CD14-positive monocyte (primary cell): ENCODE measurements around the gene PSME1. TPM values are rescaled to one million over a fixed set of nuclear protein-coding genes. Genes with fewer than 3 reads are reported as not detected.

Experiments used
- DNase-seq, 3 donors: peaks; one replicate each; pipeline ENCODE4 v3.0.0-alpha.2; 2011 to 2022
- H2AFZ ChIP-seq: 2 replicates; pipeline ENCODE4 v1.6.0; 2012; ENCODE audit warnings: mild to moderate bottlenecking, low read depth, low read length, inconsistent platforms; ENCODE audit not compliant: insufficient read depth, poor library complexity, severe bottlenecking
- H3K27ac ChIP-seq, 2 donors: 1 replicate in 1 of 2; 2 replicates in 1 of 2; pipeline ENCODE4 v1.5.1; 2012 to 2013; ENCODE audit warnings: low read length in 2 of 2, control low read depth in 1 of 2, inconsistent platforms in 1 of 2, low read depth in 1 of 2, mild to moderate bottlenecking in 1 of 2
- H3K27me3 ChIP-seq, 2 donors: one replicate each; pipeline versions ENCODE4 v1.6.0 to v1.6.1; 2011 to 2013; ENCODE audit warnings: low read length in 2 of 2; ENCODE audit not compliant: control insufficient read depth in 2 of 2, insufficient read depth in 2 of 2
- H3K36me3 ChIP-seq, 2 donors: replicated peaks in 1 of 2; 1 replicate in 1 of 2; 2 replicates in 1 of 2; pipeline versions ENCODE4 v1.5.1 to v1.6.1; 2012 to 2013; ENCODE audit warnings: low read length in 2 of 2, control low read depth in 1 of 2, inconsistent platforms in 1 of 2, mild to moderate bottlenecking in 1 of 2; ENCODE audit not compliant: insufficient read depth in 2 of 2, control insufficient read depth in 1 of 2
- H3K4me1 ChIP-seq, 2 donors: 1 replicate in 1 of 2; 2 replicates in 1 of 2; pipeline versions ENCODE4 v1.5.1 to v1.6.1; 2012 to 2013; ENCODE audit warnings: low read length in 2 of 2, control low read depth in 1 of 2, inconsistent platforms in 1 of 2, mild to moderate bottlenecking in 1 of 2, moderate library complexity in 1 of 2; ENCODE audit not compliant: insufficient read depth in 2 of 2, control insufficient read depth in 1 of 2
- H3K4me2 ChIP-seq: replicated peaks from 2 replicates; pipeline ENCODE3; 2012; ENCODE audit warnings: low read length, moderate library complexity, mild to moderate bottlenecking; ENCODE audit not compliant: poor library complexity, severe bottlenecking; ENCODE audit errors: extremely low read depth
- H3K4me3 ChIP-seq, 3 experiments: fragments of 200-600 bp in 1 of 3; sonication (generic) in 1 of 3; replicated peaks in 1 of 3; 1 replicate in 2 of 3; 2 replicates in 1 of 3; pipeline ENCODE4 v1.5.1; 2011 to 2013; ENCODE audit warnings: low read length in 3 of 3, mild to moderate bottlenecking in 3 of 3, control low read depth in 2 of 3, low read depth in 2 of 3, inconsistent platforms in 1 of 3, moderate library complexity in 1 of 3
- H3K79me2 ChIP-seq: 2 replicates; pipeline ENCODE4 v1.6.0; 2012; ENCODE audit warnings: mild to moderate bottlenecking, control low read depth, inconsistent platforms, low read length, moderate library complexity; ENCODE audit not compliant: insufficient read depth
- H3K9ac ChIP-seq: 2 replicates; pipeline ENCODE4 v1.6.0; 2017; ENCODE audit warnings: low read length, mild to moderate bottlenecking; ENCODE audit not compliant: insufficient read depth, poor library complexity, severe bottlenecking
- H3K9me3 ChIP-seq, 2 donors: replicated peaks in 1 of 2; 1 replicate in 1 of 2; 2 replicates in 1 of 2; pipeline versions ENCODE4 v1.5.1 to v1.6.1; 2012 to 2013; ENCODE audit warnings: low read length in 2 of 2, control low read depth in 1 of 2; ENCODE audit not compliant: control insufficient read depth in 1 of 2, insufficient read depth in 1 of 2
- H4K20me1 ChIP-seq: 2 replicates; pipeline ENCODE4 v1.6.0; 2012; ENCODE audit warnings: mild to moderate bottlenecking, low read length, control low read depth, moderate library complexity; ENCODE audit not compliant: insufficient read depth
- H3K27ac Mint-ChIP-seq, 7 donors: one replicate each; pipeline ENCODE4 v1.8.0; 2020; ENCODE audit warnings: mild to moderate bottlenecking in 7 of 7, mixed read lengths in 7 of 7, moderate library complexity in 6 of 7, inconsistent platforms in 2 of 7
- H3K27me3 Mint-ChIP-seq, 3 donors: one replicate each; pipeline ENCODE4 v1.8.0; 2021 to 2022; ENCODE audit warnings: low read depth in 3 of 3, mild to moderate bottlenecking in 3 of 3, mixed read lengths in 3 of 3, moderate library complexity in 3 of 3, inconsistent platforms in 1 of 3
- H3K36me3 Mint-ChIP-seq, 2 donors: one replicate each; pipeline ENCODE4 v1.8.0; 2020; ENCODE audit warnings: mixed read lengths in 2 of 2, inconsistent platforms in 1 of 2, mild to moderate bottlenecking in 1 of 2
- H3K4me1 Mint-ChIP-seq: one replicate; pipeline ENCODE4 v1.8.0; 2020; ENCODE audit warnings: mild to moderate bottlenecking, mixed read lengths
- H3K4me3 Mint-ChIP-seq, 2 donors: one replicate each; pipeline ENCODE4 v1.8.0; 2020; ENCODE audit warnings: mild to moderate bottlenecking in 2 of 2, mixed read lengths in 2 of 2, moderate library complexity in 1 of 2
- H3K9me3 Mint-ChIP-seq, 7 donors: one replicate each; pipeline ENCODE4 v1.8.0; 2020 to 2022; ENCODE audit warnings: mixed read lengths in 7 of 7, mild to moderate bottlenecking in 6 of 7, moderate library complexity in 6 of 7, inconsistent platforms in 2 of 7
- WGBS: methylation state at CpG from one replicate; pipeline ENCODE4 v1.1.5; 2013; ENCODE audit warnings: missing lambda C conversion rate; ENCODE audit not compliant: insufficient coverage; 5-methylcytosine and 5-hydroxymethylcytosine counted together
- intact Hi-C, 2 donors: fragments of 100-400 bp; cut with micrococcal nuclease; formaldehyde crosslinking; loops; one replicate each; pipeline versions ENCODE4 v1.15.0 to v1.15.1; 2023
- polyA plus RNA-seq, 3 donors: library from polyadenylated mRNA; depleted of rRNA in 1 of 3; unstranded in 2 of 3; stranded (reverse) in 1 of 3; fragments of 300-500 nt in 2 of 3; fragments of >200 nt in 1 of 3; fragmentation: Illumina TruSeq in 2 of 3; gene quantifications; 1 replicate in 2 of 3; 2 replicates in 1 of 3; pipeline ENCODE4 v1.2.3, GENCODE V29; 2012 to 2021
- TF ChIP-seq, protein P1 (sequence below): fragments of 200-600 bp; IDR thresholded peaks from one replicate; pipeline ENCODE4 v1.8.0; 2022; ENCODE audit warnings: antibody characterized with exemption, mild to moderate bottlenecking

Gene PSME1
- polyA plus RNA-seq, 3 donors: 435 to 759 (median 729) TPM

- peak overlapping the region; percentile 85 for H3K4me2 ChIP-seq
- WGBS: 100% methylated on average over 4 of the region's 4 CpGs
- H3K4me1 ChIP-seq: peaks cover 35 to 59% of the 10 kb centered on the region in 2 donors
Observed at GRCh38 chr14:24160499-24160849, 24.5 kb downstream of the PSME1 start.

DNA sequence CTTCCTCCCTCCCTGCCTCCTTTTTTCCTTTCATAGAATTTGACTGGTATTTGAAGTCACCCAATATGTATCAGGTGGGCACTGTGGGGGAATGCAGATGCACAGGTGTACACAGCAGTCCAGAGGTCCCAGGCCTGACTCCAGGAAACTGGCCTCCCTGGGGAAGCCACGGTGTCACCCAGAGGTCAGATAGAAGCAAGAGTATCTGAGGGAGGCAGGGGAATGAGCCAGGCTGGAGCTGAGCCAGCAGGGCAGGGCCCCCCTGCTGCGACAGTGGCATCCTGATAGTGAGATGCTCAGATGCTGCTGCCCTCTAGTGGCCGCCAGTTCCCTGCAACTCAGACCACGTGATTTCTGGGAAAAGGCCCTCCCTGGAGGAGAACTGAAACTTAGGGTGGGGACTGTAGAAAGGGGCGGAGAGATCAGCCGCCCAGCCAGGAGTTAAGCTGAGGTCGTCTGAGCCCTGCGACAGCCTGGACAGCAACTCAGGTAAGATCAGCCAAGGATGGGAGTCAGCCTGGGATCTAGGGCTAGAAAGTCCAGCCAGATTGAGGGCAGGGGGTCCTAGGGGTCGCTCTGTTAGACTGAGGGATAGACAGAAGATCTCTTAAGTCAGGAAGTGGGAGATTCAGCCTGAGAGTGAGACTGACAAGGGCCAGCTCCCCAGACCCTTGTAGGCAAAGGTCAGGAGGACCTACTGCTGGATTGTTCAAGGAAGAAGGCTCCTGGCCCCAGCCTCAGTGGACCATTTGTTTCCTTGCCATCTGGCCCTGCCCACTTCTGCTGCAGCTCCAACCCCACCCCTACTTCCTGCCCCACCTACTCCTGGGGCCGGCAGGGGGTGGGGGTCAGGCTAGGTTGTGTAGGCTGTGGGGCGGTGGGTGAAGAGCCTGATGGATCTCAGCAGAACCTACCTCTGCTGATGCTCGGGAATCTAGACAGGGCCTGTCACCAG lies 25.1 kb downstream of the PSME1 start, which contains the start of gene IRF9:
TSS of gene IRF9 (plus strand) at position 416 of the 955 bp plus-strand sequence. CDS start 880 bp downstream, outside the sequence.
- DNase-seq: peak; percentile 95 to 96 (median 95)
- H3K27me3 ChIP-seq: no peaks in the 10 kb centered on the region
- H2AFZ ChIP-seq: peak within 1 kb of the TSS; percentile 65
- peak within 1 kb of the TSS; percentile 95 to 99 for H3K4me3 Mint-ChIP-seq
- peaks cover 70 to 74% of the 10 kb centered on the region in 2 donors for H3K36me3 ChIP-seq
- H3K4me2 ChIP-seq: peak within 1 kb of the TSS; percentile 85
- H3K9me3 ChIP-seq: no peaks in the 10 kb centered on the region
- peaks cover 42% of the 10 kb centered on the region for H4K20me1 ChIP-seq
- intact Hi-C loops: loop anchor here in 1 of 2 donors (2.0 kb wide), 1 partner anchor 14 kb away; the partner anchor contains the start of genes PSME2 and RNF31
- peaks cover 41 to 65% of the 10 kb centered on the region in 2 donors for H3K4me1 ChIP-seq
- TF ChIP-seq, protein P1, sequence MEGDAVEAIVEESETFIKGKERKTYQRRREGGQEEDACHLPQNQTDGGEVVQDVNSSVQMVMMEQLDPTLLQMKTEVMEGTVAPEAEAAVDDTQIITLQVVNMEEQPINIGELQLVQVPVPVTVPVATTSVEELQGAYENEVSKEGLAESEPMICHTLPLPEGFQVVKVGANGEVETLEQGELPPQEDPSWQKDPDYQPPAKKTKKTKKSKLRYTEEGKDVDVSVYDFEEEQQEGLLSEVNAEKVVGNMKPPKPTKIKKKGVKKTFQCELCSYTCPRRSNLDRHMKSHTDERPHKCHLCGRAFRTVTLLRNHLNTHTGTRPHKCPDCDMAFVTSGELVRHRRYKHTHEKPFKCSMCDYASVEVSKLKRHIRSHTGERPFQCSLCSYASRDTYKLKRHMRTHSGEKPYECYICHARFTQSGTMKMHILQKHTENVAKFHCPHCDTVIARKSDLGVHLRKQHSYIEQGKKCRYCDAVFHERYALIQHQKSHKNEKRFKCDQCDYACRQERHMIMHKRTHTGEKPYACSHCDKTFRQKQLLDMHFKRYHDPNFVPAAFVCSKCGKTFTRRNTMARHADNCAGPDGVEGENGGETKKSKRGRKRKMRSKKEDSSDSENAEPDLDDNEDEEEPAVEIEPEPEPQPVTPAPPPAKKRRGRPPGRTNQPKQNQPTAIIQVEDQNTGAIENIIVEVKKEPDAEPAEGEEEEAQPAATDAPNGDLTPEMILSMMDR: peak; percentile 86
- WGBS: 0% methylated on average over 9 of the region's 12 CpGs
- H3K9me3 Mint-ChIP-seq: no peaks in the 10 kb centered on the region
- H3K9ac ChIP-seq: peak within 1 kb of the TSS; percentile 94
- H3K4me1 Mint-ChIP-seq: peaks cover 52% of the 10 kb centered on the region
- H3K27me3 Mint-ChIP-seq: no peaks in the 10 kb centered on the region
- peak within 1 kb of the TSS; percentile 76 to 100 for H3K27ac ChIP-seq
- H3K79me2 ChIP-seq: peaks cover 46% of the 10 kb centered on the region
- H3K36me3 Mint-ChIP-seq: peaks cover 68 to 88% of the 10 kb centered on the region in 2 donors
- peak within 1 kb of the TSS; percentile 91 to 100 (median 96) for H3K4me3 ChIP-seq
- H3K27ac Mint-ChIP-seq: peak within 1 kb of the TSS; percentile 96 to 99 (median 97)

More at GRCh38 chr14:24160499-24160849, 24.5 kb downstream of the PSME1 start:
- no peaks in the 10 kb centered on the region for H3K9me3 ChIP-seq
- peaks cover 70 to 74% of the 10 kb centered on the region in 2 donors for H3K36me3 ChIP-seq
- peak overlapping the region; percentile 76 to 100 for H3K27ac ChIP-seq
- peak overlapping the region; percentile 94 for H3K9ac ChIP-seq
- peaks cover 68 to 88% of the 10 kb centered on the region in 2 donors for H3K36me3 Mint-ChIP-seq
- no peaks in the 10 kb centered on the region for H3K27me3 ChIP-seq
- intact Hi-C loops: loop anchor here in 1 of 2 donors (2.0 kb wide), 1 partner anchor 14 kb away; the partner anchor contains the start of genes PSME2 and RNF31
- TF ChIP-seq, protein P1: no peak
- H2AFZ ChIP-seq: peak overlapping the region; percentile 65
- no peak for DNase-seq
- H3K27me3 Mint-ChIP-seq: no peaks in the 10 kb centered on the region
- peaks cover 50% of the 10 kb centered on the region for H3K4me1 Mint-ChIP-seq
- no peak overlapping the region for H3K4me3 Mint-ChIP-seq
- H3K4me3 ChIP-seq: peak overlapping the region in 1 of 3 experiments; percentile 100
- peak overlapping the region; percentile 96 to 99 (median 97) for H3K27ac Mint-ChIP-seq
- peaks cover 35% of the 10 kb centered on the region for H4K20me1 ChIP-seq
- H3K9me3 Mint-ChIP-seq: no peaks in the 10 kb centered on the region
- peaks cover 43% of the 10 kb centered on the region for H3K79me2 ChIP-seq
